RWPE1 (cell line): Measurements from ENCODE around the gene THSD4.

ENCODE experiments used
- CTCF ChIA-PET: fragments of 350-600 bp; sonication (Branson Sonifier 250); formaldehyde crosslinking; extraction: SDS; loops from one replicate; lab custom pipeline; 2021; lab: Yijun Ruan, JAX
- POLR2A ChIA-PET: fragments of 400-600 bp; formaldehyde crosslinking; extraction: SDS; loops from one replicate; lab custom pipeline; 2020; ENCODE audit warnings: antibody characterized with exemption; ENCODE audit not compliant: low non-redundant PET; lab: Yijun Ruan, JAX
- DNase-seq: peaks from one replicate; pipeline ENCODE4 v3.0.0; 2012; ENCODE audit warnings: low spot score
- H3K27ac ChIP-seq: fragments of 450-650 bp; 2 replicates; pipeline ENCODE4 v1.5.1; 2017
- CTCF ChIP-seq: fragments of 450-650 bp; conservative IDR thresholded peaks from 2 replicates; pipeline ENCODE4 v1.5.1; 2017; ENCODE audit warnings: low read depth, mild to moderate bottlenecking

THSD4 gene

GRCh38 chr15:71114887-71115566 lies at the start of gene THSD4:
Gene THSD4 (plus strand): TSS chr15:71115471.
- POLR2A ChIA-PET, result interaction anchor here (0.5 kb wide), 1 partner anchor 140 kb away, joined by 5 read pairs; no protein-coding TSS in a partner anchor
- peak; percentile 94 for DNase-seq
- TF ChIP-seq CTCF, result peak; percentile 99
- peak within 1 kb of the TSS; percentile 88 for H3K27ac ChIP-seq
- CTCF ChIA-PET, result interaction anchor here (0.6 to 2.4 kb wide), 13 partner anchors 29 to 964 kb away, joined by 3 to 9 read pairs (median 4); no protein-coding TSS in a partner anchor

- CTCF ChIA-PET, result interaction anchor here (0.5 to 0.9 kb wide), 2 partner anchors 11 to 1093 kb away, joined by 3 to 6 read pairs; no protein-coding TSS in a partner anchor
- no peak for TF ChIP-seq CTCF
- no peak overlapping the region for H3K27ac ChIP-seq
- no peak for DNase-seq
- POLR2A ChIA-PET, result no interaction called here
Measured at GRCh38 chr15:71066983-71067382, 48.3 kb upstream of the THSD4 start.

- ChIA-PET POLR2A (no interaction called here), CTCF (no interaction called here)
- no peak for DNase-seq
- TF ChIP-seq CTCF, result no peak
- H3K27ac ChIP-seq, result no peak overlapping the region
Measured at GRCh38 chr15:71069693-71070092, 45.6 kb upstream of the THSD4 start.

GRCh38 chr15:71071529-71071928 lies 43.7 kb upstream of the THSD4 start:
- no peak for TF ChIP-seq CTCF
- DNase-seq, result no peak
- CTCF ChIA-PET, result no interaction called here
- H3K27ac ChIP-seq, result no peak overlapping the region
- POLR2A ChIA-PET, result no interaction called here

- no peak for TF ChIP-seq CTCF
- no peak overlapping the region for H3K27ac ChIP-seq
- CTCF ChIA-PET, result no interaction called here
- no peak for DNase-seq
- POLR2A ChIA-PET, result no interaction called here
Measured at GRCh38 chr15:71072423-71072822, 42.8 kb upstream of the THSD4 start.

- POLR2A ChIA-PET, result no interaction called here
- DNase-seq, result no peak
- no peak overlapping the region for H3K27ac ChIP-seq
- CTCF ChIA-PET, result interaction anchor here (0.6 kb wide), 1 partner anchor 374 kb away, joined by 4 read pairs; no protein-coding TSS in a partner anchor
- no peak for TF ChIP-seq CTCF
Measured at GRCh38 chr15:71078506-71079207, 36.6 kb upstream of the THSD4 start.
